GM12875 (cell line): ENCODE results near the gene PLXNA2.

Experiments used
- H3K4me3 ChIP-seq: one replicate; pipeline ENCODE4 v1.5.1; 2011; ENCODE audit warnings: low read depth, low read length, control low read depth
- TF ChIP-seq, protein P1 (sequence below): IDR thresholded peaks from 2 replicates; pipeline ENCODE4 v1.5.1; 2011; ENCODE audit warnings: low read depth, mild to moderate bottlenecking, control low read depth, inconsistent platforms, low read length, moderate library complexity, borderline replicate concordance; ENCODE audit not compliant: insufficient read depth

Gene PLXNA2

DNA sequence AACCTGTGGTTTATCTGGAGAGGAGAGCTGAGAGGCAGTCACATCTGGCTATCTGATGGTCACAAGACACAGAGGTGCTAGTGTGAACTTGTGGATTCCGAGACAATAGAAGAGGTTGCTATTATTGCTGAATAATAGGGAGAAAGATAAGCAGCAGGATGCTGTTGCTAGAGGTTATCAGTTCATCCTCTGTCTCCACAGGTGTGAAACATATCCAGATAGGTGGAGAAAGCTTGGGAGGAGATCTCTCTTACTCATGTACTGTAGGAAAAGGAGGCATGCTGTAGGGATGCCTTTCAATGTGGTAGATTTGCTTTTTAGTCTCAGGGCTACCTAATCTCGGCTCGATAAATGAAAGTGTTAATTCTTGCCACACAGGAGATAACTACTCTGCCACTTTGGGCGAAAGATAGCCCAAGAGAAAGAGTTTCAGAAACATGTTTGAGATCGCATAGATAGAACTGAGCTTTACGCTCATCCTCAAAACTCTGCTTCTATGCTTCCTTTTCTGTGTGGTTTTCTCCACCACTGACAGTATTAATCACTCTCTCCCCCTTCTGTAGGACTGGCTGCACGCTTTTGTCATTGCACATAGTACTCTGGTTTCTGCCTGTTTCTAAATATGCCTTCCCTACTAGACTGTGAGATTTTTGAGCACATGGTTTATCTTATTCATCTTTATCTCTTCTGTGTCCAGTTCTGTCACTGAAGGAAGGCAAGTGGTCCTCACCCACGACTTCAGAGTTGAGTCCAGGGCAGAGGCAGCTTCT is 36.7 kb upstream of the PLXNA2 start:
- TF ChIP-seq, protein P1, sequence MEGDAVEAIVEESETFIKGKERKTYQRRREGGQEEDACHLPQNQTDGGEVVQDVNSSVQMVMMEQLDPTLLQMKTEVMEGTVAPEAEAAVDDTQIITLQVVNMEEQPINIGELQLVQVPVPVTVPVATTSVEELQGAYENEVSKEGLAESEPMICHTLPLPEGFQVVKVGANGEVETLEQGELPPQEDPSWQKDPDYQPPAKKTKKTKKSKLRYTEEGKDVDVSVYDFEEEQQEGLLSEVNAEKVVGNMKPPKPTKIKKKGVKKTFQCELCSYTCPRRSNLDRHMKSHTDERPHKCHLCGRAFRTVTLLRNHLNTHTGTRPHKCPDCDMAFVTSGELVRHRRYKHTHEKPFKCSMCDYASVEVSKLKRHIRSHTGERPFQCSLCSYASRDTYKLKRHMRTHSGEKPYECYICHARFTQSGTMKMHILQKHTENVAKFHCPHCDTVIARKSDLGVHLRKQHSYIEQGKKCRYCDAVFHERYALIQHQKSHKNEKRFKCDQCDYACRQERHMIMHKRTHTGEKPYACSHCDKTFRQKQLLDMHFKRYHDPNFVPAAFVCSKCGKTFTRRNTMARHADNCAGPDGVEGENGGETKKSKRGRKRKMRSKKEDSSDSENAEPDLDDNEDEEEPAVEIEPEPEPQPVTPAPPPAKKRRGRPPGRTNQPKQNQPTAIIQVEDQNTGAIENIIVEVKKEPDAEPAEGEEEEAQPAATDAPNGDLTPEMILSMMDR = no peak
- H3K4me3 ChIP-seq = no peak overlapping the region

DNA sequence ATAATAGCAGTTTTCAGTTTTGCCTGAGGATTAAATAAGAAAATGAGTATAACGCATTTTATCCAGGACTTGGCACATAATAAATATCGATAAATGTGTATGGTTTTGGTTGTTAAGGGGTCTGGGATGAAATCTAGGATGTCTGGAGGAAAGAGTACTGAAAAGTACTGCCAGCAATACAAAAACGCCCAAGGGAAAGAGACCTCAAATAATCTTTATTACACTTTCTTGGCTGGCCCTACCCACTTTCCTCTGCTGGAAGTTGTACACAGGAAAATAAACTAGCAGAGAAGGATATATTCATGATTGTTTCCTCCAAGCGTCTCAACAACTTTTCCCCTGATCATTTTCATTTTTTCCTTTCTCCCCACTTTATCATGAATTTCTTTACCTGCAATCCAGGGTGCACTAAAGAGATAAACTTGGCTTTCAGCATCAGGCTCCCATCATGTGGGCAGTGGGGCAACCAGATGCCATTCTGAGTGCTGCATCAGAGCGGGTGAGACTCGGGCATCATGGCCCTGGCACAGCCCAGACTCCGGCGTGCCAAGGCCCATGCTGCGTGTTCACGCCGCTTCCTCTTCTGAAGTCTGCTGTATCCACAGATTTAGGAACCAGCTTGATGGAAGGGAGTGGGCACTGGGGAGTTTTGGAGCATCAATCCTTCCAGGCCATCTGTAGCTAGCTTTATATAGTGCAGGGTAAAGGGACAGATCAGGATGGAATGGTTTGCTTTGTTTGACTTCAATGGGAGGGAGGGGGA is 35.8 kb upstream of the PLXNA2 start:
- TF ChIP-seq, protein P1 = no peak
- no peak overlapping the region for H3K4me3 ChIP-seq

DNA sequence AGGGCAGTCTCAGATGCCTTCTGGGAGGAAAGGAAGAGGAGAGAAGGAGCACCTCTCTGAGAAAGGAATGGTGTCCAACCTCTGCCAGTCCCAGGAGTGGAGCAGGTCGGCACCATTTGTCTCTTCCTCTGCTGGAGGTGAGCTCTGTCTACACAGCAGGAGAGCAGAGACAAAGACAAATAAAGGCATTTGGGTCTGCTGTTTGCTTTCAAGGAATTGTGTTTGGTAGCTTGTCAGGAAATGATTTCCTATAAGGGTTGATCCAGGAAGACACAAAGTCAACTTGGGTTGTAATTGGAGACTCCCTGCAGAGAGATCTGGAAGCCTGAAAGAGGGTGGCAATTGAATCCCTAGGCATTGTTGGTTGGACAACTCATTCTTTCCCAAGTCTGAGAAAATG is 34.5 kb upstream of the PLXNA2 start:
- H3K4me3 ChIP-seq = no peak overlapping the region
- TF ChIP-seq, protein P1 = no peak

DNA sequence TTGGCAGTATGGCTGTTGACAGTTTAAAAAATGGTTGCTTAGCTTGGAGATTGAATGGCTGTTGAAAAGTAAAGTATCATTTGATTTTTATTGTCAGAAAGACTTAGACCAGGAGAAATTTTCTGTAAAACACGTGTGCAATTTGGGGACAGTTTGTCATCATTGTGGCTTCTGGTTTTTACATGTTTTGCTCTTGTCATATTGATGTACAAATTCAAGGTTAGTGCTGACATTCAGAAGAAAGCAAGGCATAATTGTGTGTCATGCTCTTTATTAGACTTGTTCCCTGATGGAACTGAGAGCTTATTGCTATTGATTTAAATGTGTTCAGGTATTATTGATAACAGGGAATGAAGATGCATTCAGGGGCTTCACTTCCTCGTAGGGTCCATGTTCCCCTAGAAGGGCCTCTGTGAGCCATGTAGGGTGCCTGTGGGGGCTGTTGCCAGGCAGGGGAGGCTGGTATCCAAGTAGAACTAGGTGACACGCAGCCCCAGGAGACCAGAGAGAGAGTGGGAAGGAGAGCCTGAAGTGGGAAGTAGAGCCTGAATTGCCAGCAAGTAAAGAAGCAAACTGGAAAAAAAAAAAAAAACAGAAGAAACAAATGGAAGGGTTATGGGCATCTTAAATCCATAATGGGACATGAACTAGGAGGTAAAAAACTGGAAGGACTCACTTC is 32.7 kb upstream of the PLXNA2 start:
- H3K4me3 ChIP-seq = no peak overlapping the region
- TF ChIP-seq, protein P1 = no peak

DNA sequence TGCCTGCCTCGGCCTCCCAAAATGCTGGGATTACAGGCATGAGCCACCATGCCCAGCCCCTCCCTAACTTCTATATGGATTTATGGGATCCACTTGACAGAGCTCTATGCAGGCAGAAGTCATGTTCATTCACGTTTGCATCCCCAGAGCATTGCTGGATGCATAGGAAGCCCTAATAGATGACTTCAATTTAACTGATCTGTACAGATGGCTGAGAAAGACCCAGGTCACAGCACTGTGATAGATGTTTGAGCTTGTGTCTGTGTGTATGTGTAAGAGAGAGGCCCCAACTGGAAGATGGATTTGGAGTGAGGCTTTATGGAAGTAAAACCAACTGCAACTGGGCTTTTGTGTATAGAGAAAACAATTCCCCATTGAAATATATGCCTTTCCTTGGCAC is 30.9 kb upstream of the PLXNA2 start:
- no peak overlapping the region for H3K4me3 ChIP-seq
- TF ChIP-seq, protein P1 = no peak

DNA sequence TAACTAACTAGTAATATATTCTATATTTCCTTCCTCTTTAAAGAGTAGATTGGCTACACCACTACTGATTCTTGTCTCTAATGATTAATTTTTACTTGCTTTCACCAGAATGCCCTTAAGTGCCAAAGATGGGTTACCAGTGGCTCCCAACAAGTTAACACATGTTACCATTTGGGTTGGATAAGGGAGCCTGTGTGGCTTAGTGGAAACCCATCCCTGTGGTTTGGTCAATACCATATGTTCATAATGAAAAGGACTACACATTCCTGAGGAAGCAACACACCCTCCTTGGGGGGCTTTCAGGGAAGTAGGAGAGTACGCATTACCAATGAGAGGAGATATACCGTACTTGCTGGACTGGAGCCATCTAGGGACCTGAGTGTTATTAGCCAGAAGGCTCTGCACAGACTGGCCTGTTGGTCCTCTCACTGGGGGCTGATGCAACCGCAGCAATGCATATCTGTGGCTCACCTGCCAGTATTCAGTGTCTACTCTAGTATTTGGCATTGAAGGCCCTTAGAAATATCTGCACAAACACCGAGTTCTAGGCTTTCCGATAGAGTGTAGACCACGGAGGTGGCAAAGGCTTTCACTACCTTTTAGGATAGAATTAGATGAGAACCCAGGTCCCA is 29.3 kb upstream of the PLXNA2 start:
- TF ChIP-seq, protein P1 = no peak
- no peak overlapping the region for H3K4me3 ChIP-seq
